Activated CD4-positive, alpha-beta T cell treated with anti-CD3 and anti-CD28 coated beads, Interleukin-2, amount 10 ng/mL, durations not matched to agents 24 days and 14 days (primary cell): Measurements from ENCODE around the gene SH2D4B. TPM values are rescaled to one million over a fixed set of nuclear protein-coding genes. Genes with fewer than 3 reads are reported as not detected.

Experiments
- DNase-seq: peaks from one replicate; pipeline ENCODE4 v3.0.0; 2022
- H3K27ac Mint-ChIP-seq: one replicate; pipeline ENCODE4 v1.8.0; 2022; ENCODE audit warnings: mild to moderate bottlenecking, mixed read lengths
- H3K27me3 Mint-ChIP-seq: one replicate; pipeline ENCODE4 v1.8.0; 2022; ENCODE audit warnings: mixed read lengths
- H3K36me3 Mint-ChIP-seq: one replicate; pipeline ENCODE4 v1.8.0; 2022; ENCODE audit warnings: low read depth, mild to moderate bottlenecking, mixed read lengths
- H3K4me1 Mint-ChIP-seq: one replicate; pipeline ENCODE4 v1.8.0; 2021; ENCODE audit warnings: mixed read lengths
- H3K4me3 Mint-ChIP-seq: one replicate; pipeline ENCODE4 v1.8.0; 2022; ENCODE audit warnings: mild to moderate bottlenecking, moderate library complexity, mixed read lengths
- H3K9me3 Mint-ChIP-seq: one replicate; pipeline ENCODE4 v1.8.0; 2021; ENCODE audit warnings: mixed read lengths
- intact Hi-C: fragments of 100-400 bp; cut with micrococcal nuclease; formaldehyde crosslinking; loops from one replicate; pipeline ENCODE4 v1.15.1; 2023
- total RNA-seq: library from RNA; stranded (reverse); gene quantifications from 2 replicates; pipeline ENCODE4 v1.2.3, GENCODE V29; 2022

The SH2D4B gene
- total RNA-seq, 1 donor from 2014 or later, result 0.23 TPM

DNA sequence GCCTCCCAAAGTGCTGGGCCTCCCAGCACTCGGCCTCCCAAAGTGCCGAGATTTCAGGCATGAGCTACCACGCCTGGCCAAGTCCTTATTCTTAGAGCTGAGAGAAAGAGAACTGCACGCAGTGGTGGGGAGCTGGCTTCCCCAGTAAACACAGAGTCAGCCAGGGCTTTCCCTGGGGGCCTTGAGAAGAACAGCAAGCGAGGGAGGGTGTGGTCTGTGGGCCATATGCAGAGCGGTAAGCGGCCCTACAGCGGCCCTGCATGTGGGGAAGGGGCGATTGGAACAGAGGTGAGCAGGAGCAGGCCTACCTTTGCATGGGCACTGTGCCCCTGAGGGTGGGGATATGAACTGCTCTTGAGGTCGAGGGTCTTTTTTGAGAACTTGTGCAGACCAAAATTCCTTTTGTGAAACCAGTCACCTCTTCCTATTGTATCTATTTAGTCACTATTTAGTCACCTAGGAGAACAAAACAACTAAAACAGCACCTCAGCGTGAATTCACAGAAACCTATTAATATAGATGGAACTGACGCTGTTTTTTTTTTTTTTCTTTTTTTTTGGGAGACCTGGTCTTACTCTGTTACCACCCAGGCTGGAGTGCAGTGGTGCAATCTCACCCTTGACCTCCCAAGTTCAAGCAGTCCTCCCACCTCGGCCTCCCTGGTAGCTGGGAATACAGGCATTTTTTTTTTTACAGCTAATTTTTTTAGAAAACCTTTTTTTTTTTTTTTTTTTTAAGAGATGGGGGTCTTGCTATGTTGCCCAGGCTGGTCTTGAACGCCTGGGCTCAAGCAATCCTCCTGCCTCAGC lies 36.9 kb upstream of the SH2D4B start:
- H3K36me3 Mint-ChIP-seq, result peaks cover 33% of the 10 kb centered on the region
- peaks cover 7% of the 10 kb centered on the region for H3K9me3 Mint-ChIP-seq
- peak overlapping the region; percentile 63 for H3K4me3 Mint-ChIP-seq
- H3K27me3 Mint-ChIP-seq, result no peaks in the 10 kb centered on the region
- intact Hi-C loops, result no loop called here
- peak overlapping the region; percentile 95 for H3K27ac Mint-ChIP-seq
- H3K4me1 Mint-ChIP-seq, result peaks cover 85% of the 10 kb centered on the region
- DNase-seq, result no peak

DNA sequence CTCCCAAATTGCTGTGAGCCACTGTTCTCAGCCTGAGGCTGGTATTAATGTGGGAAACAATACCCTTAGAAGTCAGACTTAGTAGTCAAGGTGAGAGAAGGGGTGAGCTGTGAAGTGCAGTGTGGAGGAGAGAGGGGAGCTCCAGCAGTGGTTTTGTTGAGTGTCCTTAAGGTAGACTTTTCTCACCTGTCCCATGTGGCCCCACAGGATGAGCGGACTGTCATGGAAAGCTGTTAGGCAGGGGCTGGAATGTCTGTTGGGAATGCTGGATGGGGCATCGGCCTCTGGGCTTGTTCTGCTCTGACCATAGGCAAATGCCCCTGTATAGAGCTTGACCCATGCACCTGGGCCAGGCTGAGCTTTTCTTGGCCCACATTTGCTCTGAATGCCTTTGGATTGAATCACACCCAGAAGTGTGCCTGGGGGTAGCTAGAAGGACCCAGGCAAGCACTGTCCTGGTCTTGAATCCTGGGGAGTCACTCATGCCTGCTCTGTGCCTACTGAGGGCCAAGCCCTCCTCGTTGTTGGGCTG lies 36.3 kb upstream of the SH2D4B start:
- H3K4me3 Mint-ChIP-seq, result no peak overlapping the region
- H3K9me3 Mint-ChIP-seq, result peaks cover 5% of the 10 kb centered on the region
- no peak for DNase-seq
- intact Hi-C loops, result no loop called here
- peaks cover 28% of the 10 kb centered on the region for H3K36me3 Mint-ChIP-seq
- H3K27me3 Mint-ChIP-seq, result no peaks in the 10 kb centered on the region
- H3K4me1 Mint-ChIP-seq, result peaks cover 84% of the 10 kb centered on the region
- peak overlapping the region; percentile 77 for H3K27ac Mint-ChIP-seq

DNA sequence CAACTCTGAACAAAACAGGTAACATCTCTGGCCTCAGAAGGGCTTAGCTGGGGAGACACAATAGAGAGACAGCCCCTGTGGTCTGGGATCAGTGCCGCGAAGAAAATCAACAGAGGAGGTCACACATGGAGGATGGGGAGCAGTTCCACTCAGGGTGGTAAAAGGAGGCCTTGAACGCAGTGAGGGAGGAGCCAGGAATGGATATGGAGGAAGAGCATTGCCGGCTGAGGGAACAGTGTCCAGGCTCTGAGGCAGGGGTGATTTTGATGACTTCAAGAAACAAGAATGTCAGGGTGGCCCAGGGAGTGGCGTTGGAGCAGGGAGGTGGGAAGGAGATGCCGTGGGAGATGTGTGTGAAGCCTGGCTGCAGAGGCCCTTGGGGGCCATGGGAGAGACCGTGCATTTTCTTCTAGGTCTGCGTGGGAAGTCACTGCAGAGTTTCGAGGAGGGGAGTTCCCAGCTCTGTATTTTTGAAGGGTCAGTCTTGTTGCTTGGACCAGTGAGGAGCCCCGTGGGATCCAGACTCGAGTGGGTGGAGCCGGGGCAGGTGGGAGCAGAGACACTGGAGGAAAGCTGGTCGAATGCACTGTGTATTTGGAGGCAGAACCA lies 35.7 kb upstream of the SH2D4B start:
- H3K27ac Mint-ChIP-seq, result peak overlapping the region; percentile 77
- no peaks in the 10 kb centered on the region for H3K9me3 Mint-ChIP-seq
- no peaks in the 10 kb centered on the region for H3K27me3 Mint-ChIP-seq
- no peak overlapping the region for H3K4me3 Mint-ChIP-seq
- peaks cover 80% of the 10 kb centered on the region for H3K4me1 Mint-ChIP-seq
- no peak for DNase-seq
- intact Hi-C loops, result no loop called here
- H3K36me3 Mint-ChIP-seq, result peaks cover 22% of the 10 kb centered on the region

DNA sequence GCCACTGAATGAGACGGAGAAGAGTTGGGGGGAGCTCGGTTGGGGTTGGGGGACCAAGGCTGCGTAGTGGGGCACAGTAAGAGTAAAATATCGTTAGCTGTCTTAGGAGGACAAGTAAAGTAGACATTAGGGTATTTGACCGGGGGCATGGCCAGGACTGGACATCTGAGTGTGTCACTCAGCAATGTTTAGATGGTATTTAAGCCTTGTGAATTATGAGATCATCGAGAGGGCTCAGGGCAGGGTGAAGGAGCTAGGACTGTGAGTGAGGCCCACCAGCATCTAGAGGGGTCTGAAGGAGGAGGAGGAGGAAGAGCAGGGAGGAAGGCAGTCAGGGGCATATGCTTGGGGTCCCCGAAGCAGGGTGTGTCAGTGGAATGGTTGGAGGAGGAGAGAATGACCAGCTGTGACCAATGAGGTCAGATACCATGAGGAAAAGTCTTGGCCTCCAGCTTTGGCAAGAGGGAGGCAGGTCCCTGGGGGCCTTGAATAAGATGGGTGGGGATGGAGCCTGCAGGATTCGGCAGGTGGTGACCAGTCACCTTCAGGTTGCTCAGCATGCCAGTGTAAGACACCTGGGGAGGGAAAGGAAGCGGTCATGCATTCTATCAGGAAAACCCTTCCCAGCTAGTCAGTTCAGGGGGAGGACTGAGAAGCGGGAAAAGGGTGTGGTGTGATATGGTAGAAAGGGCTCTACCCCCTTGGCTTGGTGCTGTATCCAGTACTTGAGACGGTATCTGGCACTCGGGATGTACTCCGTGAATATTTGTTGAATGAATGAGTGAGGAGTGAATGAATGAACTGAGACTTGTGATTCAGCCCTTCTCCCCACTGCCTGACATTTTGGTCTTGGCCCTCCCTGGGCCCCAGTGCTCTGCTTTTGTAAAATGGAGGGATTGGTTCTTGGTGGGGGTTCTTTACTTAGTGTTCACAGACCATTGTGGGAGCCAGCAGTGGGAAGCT lies 34.8 kb upstream of the SH2D4B start:
- Mint-ChIP-seq H3K4me3 (peak overlapping the region; percentile 39), H3K9me3 (no peaks in the 10 kb centered on the region), H3K4me1 (peaks cover 72% of the 10 kb centered on the region), H3K36me3 (peaks cover 23% of the 10 kb centered on the region), H3K27me3 (no peaks in the 10 kb centered on the region), H3K27ac (peak overlapping the region; percentile 77)
- no peak for DNase-seq
- intact Hi-C loops, result no loop called here

- no peaks in the 10 kb centered on the region for H3K27me3 Mint-ChIP-seq
- no peak overlapping the region for H3K4me3 Mint-ChIP-seq
These were observed 34.0 kb upstream of the SH2D4B start for GRCh38 chr10:80503584-80504157.

GRCh38 chr10:80504158-80504811 lies 33.4 kb upstream of the SH2D4B start:
- Mint-ChIP-seq H3K4me3 (peak overlapping the region; percentile 11), H3K9me3 (no peaks in the 10 kb centered on the region), H3K4me1 (peaks cover 62% of the 10 kb centered on the region), H3K27ac (peak overlapping the region; percentile 77), H3K27me3 (no peaks in the 10 kb centered on the region), H3K36me3 (peaks cover 27% of the 10 kb centered on the region)
- intact Hi-C loops, result loop anchor here (2.0 kb wide), 1 partner anchor 49 kb away; the partner anchor contains the start of gene TSPAN14
- DNase-seq, result no peak

More at GRCh38 chr10:80503584-80504157, 34.0 kb upstream of the SH2D4B start:
- H3K4me1 Mint-ChIP-seq, result peaks cover 67% of the 10 kb centered on the region
- peak overlapping the region; percentile 77 for H3K27ac Mint-ChIP-seq
- H3K36me3 Mint-ChIP-seq, result peaks cover 27% of the 10 kb centered on the region
- intact Hi-C loops, result loop anchor here (2.0 kb wide), 1 partner anchor 49 kb away; the partner anchor contains the start of gene TSPAN14
- no peak for DNase-seq
- H3K9me3 Mint-ChIP-seq, result no peaks in the 10 kb centered on the region

DNA sequence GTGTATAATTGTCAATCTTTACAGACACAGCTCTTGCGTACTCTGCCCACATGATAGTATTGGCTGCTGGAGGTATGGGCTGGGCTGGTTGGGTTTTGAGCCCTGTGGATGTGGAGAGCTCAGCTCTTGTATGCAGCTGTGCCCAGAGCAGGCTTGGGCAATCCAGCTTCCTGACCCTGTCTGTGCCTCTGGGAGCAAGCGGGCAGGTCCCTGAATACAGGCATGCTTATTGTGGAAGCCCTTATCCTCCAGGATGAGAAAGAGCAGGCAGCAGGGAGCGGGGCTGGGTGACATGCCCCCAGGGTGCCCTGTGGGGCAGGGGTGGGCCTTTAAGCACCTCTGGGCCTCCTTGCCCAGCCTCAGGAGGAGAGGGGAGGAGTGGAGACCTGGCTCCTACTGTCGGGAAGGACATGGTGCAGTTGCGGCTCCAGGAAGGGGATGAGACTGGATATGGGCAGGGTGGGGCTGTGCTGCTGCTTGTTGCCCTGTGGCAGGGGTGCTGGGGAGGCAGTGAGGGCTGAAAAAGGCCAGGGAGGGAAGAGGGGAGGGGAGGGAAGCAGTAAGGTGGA lies 32.7 kb upstream of the SH2D4B start:
- Mint-ChIP-seq H3K9me3 (no peaks in the 10 kb centered on the region), H3K27me3 (no peaks in the 10 kb centered on the region), H3K27ac (peak overlapping the region; percentile 77), H3K4me1 (peaks cover 61% of the 10 kb centered on the region), H3K4me3 (peak overlapping the region; percentile 11), H3K36me3 (peaks cover 33% of the 10 kb centered on the region)
- intact Hi-C loops, result loop anchor here (1.0 to 2.0 kb wide), 4 partner anchors 50 to 122 kb away; partner anchors contain the start of genes PRXL2A and TSPAN14
- no peak for DNase-seq

DNA sequence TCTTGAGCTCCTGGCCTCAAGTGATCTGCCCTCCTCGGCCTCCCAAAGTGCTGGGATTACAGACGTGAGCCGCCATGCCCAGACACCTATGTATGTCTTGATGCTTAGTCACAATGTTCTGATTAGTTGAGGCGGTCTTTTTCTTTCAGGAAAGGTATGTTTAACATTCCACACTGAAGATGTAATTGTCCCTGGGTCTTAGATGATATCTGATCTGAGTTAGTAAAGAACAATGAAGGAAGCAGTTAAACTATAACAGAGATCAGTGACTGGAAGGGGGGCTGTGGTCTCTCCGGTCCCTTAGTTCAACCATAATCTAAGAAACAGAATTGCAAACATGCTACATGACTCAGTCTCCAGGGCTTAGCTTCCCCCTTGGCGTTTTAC lies 31.5 kb upstream of the SH2D4B start:
- Mint-ChIP-seq H3K4me1 (peaks cover 59% of the 10 kb centered on the region), H3K27me3 (no peaks in the 10 kb centered on the region), H3K9me3 (no peaks in the 10 kb centered on the region), H3K4me3 (no peak overlapping the region), H3K27ac (peak overlapping the region; percentile 41), H3K36me3 (peaks cover 40% of the 10 kb centered on the region)
- no peak for DNase-seq
- intact Hi-C loops, result no loop called here

GRCh38 chr10:80506836-80507487 lies 30.7 kb upstream of the SH2D4B start:
- intact Hi-C loops, result no loop called here
- H3K27ac Mint-ChIP-seq, result no peak overlapping the region
- no peak for DNase-seq
- peaks cover 42% of the 10 kb centered on the region for H3K36me3 Mint-ChIP-seq
- no peak overlapping the region for H3K4me3 Mint-ChIP-seq
- H3K27me3 Mint-ChIP-seq, result no peaks in the 10 kb centered on the region
- H3K9me3 Mint-ChIP-seq, result no peaks in the 10 kb centered on the region
- peaks cover 61% of the 10 kb centered on the region for H3K4me1 Mint-ChIP-seq

DNA sequence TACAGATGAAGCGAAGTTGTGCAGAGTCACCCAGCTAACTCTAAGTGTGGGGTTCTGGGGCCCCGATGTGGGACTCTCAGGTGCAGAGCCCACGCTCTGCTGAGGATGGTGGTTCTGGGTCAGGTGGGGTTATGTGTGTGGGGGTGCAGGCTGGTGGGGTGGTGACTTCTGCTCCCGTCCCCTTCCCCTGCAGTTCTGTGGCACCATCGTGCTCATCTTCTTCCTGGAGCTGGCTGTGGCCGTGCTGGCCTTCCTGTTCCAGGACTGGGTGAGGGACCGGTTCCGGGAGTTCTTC lies 28.6 kb upstream of the SH2D4B start:
- peaks cover 44% of the 10 kb centered on the region for H3K36me3 Mint-ChIP-seq
- no peak overlapping the region for H3K27ac Mint-ChIP-seq
- no peak overlapping the region for H3K4me3 Mint-ChIP-seq
- no peaks in the 10 kb centered on the region for H3K9me3 Mint-ChIP-seq
- DNase-seq, result no peak
- no peaks in the 10 kb centered on the region for H3K27me3 Mint-ChIP-seq
- intact Hi-C loops, result no loop called here
- peaks cover 43% of the 10 kb centered on the region for H3K4me1 Mint-ChIP-seq

GRCh38 chr10:80509403-80510161 lies 28.1 kb upstream of the SH2D4B start:
- no peak for DNase-seq
- Mint-ChIP-seq H3K9me3 (no peaks in the 10 kb centered on the region), H3K36me3 (peaks cover 48% of the 10 kb centered on the region), H3K4me3 (no peak overlapping the region), H3K27ac (peak overlapping the region; percentile 52), H3K27me3 (no peaks in the 10 kb centered on the region), H3K4me1 (peaks cover 43% of the 10 kb centered on the region)
- intact Hi-C loops, result no loop called here
